CD4-positive, alpha-beta T cell treated with Interleukin-17A for 4 hours (primary cell): ENCODE measurements around the gene PDE6G.

Source experiments
- DNase-seq: peaks from one replicate; pipeline ENCODE4 v3.0.0-alpha.2; 2020; ENCODE audit warnings: mixed read lengths

Gene PDE6G

GRCh38 chr17:81656835-81657234 lies 493 bp upstream of the PDE6G start:
- no peak for DNase-seq

- DNase-seq = no peak
These were observed 794 bp downstream of the PDE6G start for GRCh38 chr17:81655378-81656117.

- peak; percentile 50 for DNase-seq
These were observed 3.2 kb downstream of the PDE6G start for GRCh38 chr17:81652906-81653771.

- DNase-seq = no peak
These were observed 4.7 kb downstream of the PDE6G start for GRCh38 chr17:81651692-81652091.

- no peak for DNase-seq
These were observed 5.4 kb downstream of the PDE6G start for GRCh38 chr17:81650951-81651350.

- DNase-seq = no peak
These were observed 7.6 kb downstream of the PDE6G start for GRCh38 chr17:81648707-81649085.

GRCh38 chr17:81648013-81648706 lies 8.2 kb downstream of the PDE6G start:
- no peak for DNase-seq

GRCh38 chr17:81647640-81648012 lies 8.7 kb downstream of the PDE6G start:
- DNase-seq = no peak

GRCh38 chr17:81646869-81647600 lies 9.3 kb downstream of the PDE6G start:
- no peak for DNase-seq

GRCh38 chr17:81644976-81645952 lies 11.1 kb downstream of the PDE6G start:
- DNase-seq = no peak

GRCh38 chr17:81644496-81644895 lies 11.8 kb downstream of the PDE6G start:
- no peak for DNase-seq

GRCh38 chr17:81641825-81642489 lies 14.4 kb downstream of the PDE6G start:
- no peak for DNase-seq

- no peak for DNase-seq
These were observed 16.3 kb downstream of the PDE6G start for GRCh38 chr17:81640011-81640410.

- DNase-seq = no peak
These were observed 17.7 kb downstream of the PDE6G start for GRCh38 chr17:81638683-81639082.

GRCh38 chr17:81636505-81637288 lies 19.6 kb downstream of the PDE6G start, which contains the start of the genes NPLOC4 and TSPAN10:
Gene NPLOC4 (minus strand): TSS chr17:81637112. CDS start chr17:81636930, 182 bp downstream.
Gene TSPAN10 (plus strand): TSS chr17:81637196. CDS start chr17:81642413, 5,217 bp downstream.
- peak; percentile 89 for DNase-seq

- DNase-seq = no peak
These were observed 20.3 kb downstream of the PDE6G start for GRCh38 chr17:81635973-81636504.

GRCh38 chr17:81635431-81635830 lies 20.9 kb downstream of the PDE6G start:
- DNase-seq = no peak

- DNase-seq = no peak
These were observed 24.9 kb downstream of the PDE6G start for GRCh38 chr17:81631482-81631881.

GRCh38 chr17:81630274-81630673 lies 26.1 kb downstream of the PDE6G start:
- DNase-seq = no peak
